GM20000 (cell line): ENCODE measurements around the gene PIP5K1C.

ENCODE experiments used
- DNase-seq: peaks from one replicate; pipeline ENCODE4 v3.0.0; 2012; ENCODE audit warnings: low spot score
- CTCF ChIP-seq: IDR thresholded peaks from 2 replicates; pipeline ENCODE4 v1.5.1; 2012; ENCODE audit warnings: mild to moderate bottlenecking, control low read depth; ENCODE audit errors: extremely low read depth, missing control alignments

Gene PIP5K1C

DNA sequence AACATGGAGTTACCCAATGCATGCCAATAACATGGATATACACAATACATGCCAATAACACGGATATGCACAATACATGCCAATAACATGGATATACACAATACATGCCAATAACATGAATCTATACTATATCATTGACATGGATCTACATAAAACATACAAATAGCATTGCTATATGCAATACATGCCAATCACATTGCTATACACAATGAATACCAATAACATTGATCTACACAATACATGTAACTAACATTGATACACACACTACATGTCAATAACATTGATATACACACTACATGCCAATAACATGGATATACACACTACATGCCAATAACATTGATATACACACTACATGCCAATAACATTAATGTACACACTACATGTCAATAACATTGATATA lies 932 bp upstream of the PIP5K1C start:
- TF ChIP-seq CTCF: no peak
- DNase-seq: no peak

GRCh38 chr19:3699741-3700241 lies 477 bp downstream of the PIP5K1C start:
- DNase-seq: peak; percentile 58

GRCh38 chr19:3698974-3699740 lies 1.1 kb downstream of the PIP5K1C start:
- TF ChIP-seq CTCF: no peak
- peak; percentile 76 for DNase-seq

More at GRCh38 chr19:3699741-3700241, 477 bp downstream of the PIP5K1C start:
- no peak for TF ChIP-seq CTCF

DNA sequence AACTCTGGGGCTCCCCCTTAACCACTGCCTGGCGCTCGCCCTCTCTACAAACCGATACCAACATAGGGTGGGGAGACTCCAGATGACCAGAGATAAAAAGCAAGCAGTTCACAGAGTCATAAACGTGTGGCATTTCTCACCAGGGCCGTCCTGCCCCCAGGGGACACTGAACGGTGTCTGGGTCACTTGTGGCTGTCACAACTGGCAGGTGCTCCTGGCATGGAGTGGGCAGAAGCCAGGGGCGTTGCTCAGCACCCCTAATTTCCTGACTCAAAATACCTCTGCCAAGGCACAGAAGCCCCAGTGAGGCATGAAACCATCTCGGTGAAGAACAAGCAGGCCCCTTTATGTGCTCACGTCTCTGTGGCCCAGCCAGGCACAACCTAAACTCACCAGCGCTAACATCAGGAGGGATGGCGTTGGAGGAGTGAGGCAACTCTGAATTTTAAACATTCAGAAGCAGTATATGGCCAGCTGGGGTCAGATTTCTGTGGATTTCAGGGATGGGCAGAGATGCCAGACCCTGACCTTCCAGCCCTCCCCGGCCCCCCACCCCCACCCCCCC lies 1.8 kb downstream of the PIP5K1C start:
- TF ChIP-seq CTCF: no peak
- DNase-seq: peak; percentile 67

DNA sequence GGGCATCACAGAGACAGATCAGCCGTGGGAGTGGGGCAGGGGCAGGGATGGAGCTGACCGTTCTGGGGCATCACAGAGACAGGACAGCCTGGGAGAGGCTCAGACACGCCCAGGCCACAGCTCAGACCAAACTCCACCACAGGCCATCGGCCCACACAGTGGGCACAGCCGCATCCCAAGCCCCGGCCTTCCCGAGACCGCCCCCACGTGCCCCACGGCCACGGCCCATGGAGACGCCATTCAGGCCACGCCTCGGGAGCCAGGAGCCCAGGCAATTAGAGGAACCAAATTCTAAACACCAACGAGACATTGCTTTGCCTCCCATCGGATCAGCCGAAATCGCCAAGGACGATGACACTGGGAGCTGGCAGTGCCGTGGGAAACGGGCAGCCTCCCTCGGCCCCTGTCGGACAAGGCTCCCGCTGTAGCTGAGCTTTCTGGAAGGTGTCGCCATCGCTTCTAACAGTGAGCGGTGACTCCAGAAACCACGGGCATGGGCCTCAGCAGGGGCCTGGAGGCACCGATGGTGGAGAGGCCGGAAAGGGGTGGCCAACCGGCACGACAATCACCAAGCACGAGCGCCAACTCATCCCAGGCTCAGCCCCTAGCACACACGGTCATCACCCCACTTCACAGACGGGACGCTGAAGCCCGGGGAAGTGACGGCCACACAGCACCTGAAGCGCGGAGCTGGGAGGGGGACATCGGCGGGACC lies 2.4 kb downstream of the PIP5K1C start:
- DNase-seq: no peak
- TF ChIP-seq CTCF: no peak

DNA sequence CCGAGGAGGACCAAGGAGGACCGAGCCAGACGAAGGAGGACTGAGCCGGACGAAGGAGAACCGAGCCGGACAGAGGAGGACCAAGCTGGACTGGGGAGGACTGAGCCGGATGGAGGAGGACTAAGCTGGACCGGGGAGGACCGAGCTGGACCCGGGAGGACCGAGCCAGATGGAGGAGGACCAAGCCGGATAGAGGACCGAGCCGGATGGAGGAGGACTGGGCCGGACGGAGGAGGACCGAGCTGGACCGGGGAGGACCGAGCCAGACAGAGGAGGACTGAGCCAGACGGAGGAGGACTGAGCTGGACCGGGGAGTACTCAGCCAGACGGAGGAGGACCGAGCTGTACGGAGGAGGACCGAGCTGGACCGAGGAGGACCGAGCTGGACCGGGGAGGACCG lies 3.2 kb downstream of the PIP5K1C start:
- DNase-seq: no peak
- TF ChIP-seq CTCF: no peak

DNA sequence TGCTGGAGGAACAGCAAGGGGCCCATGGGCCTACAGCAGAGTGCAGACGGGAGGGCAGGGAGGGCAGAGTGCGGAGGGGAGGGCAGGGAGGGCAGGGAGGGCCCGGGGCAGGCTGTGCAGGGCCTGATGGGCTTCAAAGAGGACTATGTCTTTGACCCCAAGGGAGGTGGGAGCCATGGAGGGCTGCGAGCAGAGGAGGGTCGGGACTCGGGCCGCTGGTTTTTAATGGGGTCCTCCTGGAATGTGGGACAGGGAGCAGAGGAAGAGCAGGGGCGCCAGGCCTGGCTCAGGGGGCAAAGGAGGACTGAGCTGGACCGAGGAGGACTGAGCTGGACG lies 3.6 kb downstream of the PIP5K1C start:
- TF ChIP-seq CTCF: no peak
- DNase-seq: no peak
